NCI-H1436 treated with DMSO at 0.1 percent for 48 hours (cell line): ENCODE data around the gene PEAK3.

ENCODE experiments used
- DNase-seq: peaks from one replicate; lab custom pipeline; 2025; lab: John Stamatoyannopoulos, UW

Gene PEAK3

DNA sequence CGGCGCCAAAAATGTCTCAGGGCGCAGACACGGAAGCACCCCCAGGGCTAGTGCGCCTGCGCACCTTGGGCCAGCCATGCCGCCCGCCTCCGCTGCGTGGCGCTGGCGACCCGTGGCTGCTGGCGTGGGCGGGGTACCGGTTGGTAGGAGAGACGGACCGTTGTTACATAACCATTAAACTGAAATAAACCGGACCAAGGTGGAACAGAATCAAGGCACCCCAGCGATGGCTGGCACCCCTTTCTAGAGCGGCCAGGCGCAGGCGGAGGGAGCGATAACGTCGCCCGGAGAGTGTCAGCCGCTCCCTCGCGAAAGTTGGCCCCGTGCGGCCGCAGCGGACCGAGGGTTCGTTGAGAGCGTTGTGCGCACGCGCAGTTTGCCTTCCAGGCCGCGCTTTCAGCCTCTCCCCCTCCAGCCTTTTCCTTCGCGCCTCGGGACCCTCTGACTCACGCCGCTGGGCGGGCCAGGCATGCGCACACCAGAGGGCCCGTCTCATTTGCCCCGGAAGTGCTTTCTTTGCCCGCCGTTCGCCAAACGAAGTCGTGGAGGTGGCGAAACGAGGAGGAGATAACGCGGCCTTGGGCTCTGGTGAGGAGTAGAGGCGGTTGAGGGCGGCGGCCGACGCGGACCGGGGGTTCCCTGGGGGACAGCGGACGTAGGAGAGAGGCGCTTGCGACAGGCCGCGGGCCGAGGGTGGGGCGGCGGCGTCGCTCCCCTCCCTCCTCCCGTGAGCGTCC, 45.5 kb downstream of the PEAK3 start, which contains the start of the genes PLEKHJ1 and SF3A2:
Gene PLEKHJ1 (minus strand): TSS at position 16 of the 737 bp plus-strand sequence. CDS start 81 bp downstream, outside the sequence.
Gene SF3A2 (plus strand): TSS at position 511 of the 737 bp plus-strand sequence. CDS start 6,595 bp downstream, outside the sequence.
- DNase-seq, result peak; percentile 83

DNA sequence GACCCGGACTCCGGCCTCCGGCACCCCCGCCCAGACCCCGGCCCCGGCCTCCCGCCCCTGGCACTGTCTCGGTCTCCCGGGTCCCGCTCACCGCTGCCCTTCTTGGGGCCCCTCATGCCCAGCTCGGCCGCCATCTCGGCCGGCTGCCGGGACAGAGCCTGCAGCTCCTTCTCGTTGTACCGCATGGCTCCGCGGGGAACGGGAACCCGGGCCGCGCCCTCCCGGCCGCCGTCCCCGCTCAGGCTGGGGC, 46.0 kb downstream of the PEAK3 start:
- DNase-seq, result no peak

DNA sequence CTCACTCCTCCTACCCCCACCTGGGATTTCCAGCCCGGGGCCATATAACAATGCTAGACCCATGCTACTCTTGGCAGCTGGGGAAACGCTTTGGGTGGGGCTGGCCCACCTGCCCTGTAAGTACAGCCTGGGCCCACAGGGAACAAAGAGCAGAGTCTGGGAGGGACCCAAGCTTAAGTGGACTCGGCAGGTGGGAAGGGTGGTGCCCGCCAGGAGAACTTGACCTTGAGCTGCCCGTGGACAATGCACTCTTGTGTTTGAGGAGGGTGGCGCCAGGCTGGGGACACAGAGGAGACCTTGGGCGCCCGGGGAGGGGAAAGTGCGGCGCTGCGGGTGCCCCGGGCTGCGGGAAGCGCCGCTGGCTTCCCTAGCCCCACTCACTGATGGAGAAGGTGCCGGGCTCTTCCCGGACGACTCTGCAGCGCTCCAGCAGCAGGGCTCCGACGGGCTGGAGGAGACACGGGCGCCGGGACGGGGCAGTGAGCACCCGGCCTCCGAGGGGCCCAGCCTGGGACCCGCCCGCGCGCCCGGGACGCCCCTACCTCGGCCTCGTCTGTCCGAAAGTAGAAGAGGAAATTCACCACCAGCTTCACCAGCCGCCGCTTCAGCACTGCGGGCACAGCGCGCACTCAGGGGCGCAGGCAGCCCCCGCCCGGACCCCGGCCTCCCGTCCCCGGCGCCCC, 46.5 kb downstream of the PEAK3 start:
- DNase-seq, result peak; percentile 8

DNA sequence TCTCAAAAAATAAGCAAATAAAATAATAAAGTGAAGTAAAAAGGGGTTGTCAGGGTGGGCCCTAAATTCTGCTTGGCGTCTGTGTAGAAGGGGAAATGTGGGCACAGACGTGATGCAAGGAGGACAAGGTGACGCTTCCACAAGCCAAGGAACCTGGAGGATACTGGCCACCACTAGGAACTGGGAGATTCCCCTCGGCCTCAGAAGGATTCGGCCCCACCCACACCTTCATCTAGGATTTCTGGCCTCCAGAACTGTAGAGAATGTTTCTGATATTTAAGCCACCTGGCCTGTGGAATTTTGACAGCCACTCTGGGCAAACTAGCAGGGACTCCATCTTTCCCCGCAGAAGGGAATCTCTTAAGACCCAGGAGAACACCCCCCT, 47.0 kb downstream of the PEAK3 start:
- no peak for DNase-seq

DNA sequence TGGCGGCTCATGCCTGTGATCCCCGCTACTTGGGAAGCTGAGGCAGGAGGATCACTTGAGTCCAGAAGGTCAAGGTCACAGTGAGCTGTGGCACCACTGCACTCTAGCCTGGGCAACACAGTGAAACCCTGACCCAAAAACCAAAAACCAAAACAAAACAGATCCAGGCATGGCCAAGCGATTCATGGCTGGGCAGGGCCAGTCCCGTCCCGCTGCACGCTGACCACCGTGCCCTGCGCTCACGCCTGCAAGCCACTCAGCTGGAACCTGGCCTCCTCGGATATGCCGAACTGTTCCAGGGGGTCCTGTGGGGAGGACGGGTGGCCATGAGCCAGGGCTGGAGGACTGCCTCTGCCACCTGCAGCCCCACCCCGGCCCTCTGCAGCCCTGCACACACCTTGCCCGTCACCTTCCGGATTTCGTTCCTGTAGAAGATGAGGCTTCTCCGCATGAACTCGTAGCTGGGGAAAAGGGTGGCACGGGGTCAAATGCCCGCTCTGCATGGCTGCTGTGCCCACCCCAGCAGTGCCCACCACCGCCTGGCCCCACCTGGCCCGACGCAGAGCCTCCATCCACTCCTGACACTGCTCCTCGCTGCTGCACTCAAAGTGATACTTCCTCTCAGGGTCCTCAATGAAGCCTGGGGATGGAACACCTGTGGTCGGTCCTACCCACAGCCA, 48.2 kb downstream of the PEAK3 start:
- DNase-seq, result no peak

DNA sequence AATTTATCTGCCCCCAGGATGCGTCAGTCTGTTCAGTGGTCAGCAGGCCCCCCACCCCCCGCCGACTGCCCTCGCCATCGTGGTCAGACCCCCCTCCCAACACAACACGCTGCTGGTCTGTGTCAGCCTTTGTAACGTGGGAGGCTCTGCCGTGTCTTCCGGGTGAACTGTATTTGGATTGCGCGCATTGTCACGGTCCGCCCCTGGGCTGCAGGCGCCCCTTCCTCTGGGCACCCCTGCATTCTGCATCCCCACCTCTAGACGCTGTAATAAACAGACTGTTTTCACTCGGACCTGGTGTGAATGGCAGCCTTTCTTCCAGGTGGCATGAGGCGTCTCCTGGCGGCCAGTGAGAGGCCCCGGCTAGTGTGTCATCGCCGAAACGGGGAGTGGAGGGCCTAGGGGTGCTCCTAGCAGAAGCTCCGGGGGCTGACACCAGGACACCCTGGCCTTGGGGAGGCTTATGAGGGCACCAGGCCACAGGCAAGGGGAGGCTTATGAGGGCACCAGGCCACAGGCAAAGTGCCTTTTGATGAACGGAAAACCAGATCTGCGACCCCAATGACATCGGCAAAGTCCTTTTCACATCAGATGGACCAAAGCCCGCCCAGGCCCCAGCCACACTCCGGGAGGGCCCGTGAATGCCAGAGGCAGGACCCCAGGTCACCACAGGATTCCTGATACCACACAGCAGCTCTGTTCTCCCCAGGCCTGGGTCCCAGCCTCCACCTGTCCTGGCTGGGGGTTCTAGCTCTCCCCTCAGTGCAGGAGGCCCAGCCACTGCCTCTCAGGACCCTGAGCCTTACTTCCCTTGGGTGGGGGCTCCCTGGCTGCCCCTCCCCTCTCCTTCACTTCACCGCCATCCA, 49.5 kb downstream of the PEAK3 start:
- no peak for DNase-seq

DNA sequence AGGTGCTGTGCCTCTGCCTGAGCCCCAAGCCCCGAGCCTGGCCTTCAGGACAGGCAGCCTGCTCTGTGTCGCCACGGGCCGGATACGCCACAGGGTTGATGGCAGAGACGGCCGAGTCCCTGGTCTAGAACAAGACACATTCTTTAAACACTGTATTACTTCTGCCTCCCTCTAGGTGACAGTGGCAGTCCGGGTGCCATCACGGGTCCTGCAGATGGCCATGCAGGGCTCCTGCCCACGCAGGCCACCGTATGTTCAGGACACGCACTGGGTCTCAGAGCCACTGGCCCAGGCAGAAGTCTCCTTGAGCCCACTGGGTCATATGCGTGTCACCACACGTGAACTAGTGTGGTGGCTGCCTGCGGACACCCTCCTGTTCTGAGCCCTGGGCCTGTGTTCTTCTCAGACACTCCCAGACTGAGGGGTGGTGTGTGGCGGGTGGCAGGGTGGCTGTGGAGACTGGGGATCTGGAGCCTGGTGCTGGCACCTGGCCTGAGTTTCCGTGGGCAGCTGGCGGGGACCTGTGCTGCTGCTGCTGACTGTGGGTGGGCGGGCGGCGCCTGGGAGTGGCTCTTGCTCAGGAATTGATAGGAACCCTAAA, 50.3 kb downstream of the PEAK3 start:
- no peak for DNase-seq

DNA sequence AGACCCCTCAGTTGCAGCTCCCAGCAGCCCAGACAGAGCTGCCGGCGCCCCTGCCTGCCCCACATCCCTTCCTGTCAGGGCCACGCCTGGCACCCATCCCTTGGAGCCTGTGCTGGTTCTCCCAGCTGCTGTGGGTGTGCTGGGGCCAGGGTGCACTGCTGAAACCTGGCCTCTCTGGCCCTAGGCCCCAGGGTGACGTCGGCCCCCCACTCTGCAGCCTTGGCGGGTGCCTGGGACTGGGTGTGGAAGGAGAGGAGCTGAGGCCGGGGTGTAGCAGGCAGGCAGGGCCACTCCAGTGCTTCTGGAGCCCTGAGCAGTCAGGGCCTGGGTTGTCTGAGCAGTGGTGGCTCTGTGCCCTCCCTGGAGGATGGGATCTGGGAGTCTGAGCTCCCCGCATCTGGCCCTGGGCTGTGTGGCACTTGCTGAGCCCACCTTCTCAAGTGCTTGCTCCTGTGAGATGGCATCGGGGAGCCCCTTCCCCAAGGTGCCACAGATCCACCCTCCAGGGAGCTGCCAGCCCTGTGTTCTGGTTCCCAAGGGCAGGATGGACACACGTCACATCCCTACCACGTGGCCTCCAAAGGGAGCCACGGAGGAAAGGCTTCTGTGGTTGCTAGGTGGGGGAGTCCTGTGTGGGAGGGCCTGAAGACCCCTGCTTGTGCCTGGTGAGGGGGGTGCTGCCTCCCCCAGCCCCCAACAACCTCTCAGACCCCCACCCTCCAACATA, 51.0 kb downstream of the PEAK3 start:
- no peak for DNase-seq

DNA sequence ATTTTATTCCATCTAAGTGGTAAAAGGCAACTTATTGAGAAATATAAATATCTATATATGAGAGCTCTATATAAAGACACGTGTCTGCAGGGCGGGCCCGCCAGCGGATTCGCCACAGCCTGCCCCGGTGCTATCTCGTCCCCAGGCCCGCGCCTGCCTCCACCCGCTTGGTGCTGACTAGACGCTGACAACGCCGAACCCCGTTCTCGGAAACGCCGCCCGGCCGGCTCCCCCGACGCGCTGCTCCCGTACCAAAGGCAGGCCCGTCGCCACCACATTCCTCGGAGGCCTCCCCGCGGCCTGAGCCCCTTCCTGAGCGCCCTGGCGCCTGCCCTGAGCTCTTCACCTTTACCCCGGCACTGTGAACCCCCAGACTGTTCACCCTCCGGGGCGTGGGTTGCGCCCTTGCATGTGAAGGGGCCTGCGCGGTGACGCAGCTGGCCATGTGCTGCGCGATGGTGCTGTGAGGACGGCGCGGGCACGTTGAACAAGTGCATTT, 51.9 kb downstream of the PEAK3 start:
- DNase-seq, result no peak

DNA sequence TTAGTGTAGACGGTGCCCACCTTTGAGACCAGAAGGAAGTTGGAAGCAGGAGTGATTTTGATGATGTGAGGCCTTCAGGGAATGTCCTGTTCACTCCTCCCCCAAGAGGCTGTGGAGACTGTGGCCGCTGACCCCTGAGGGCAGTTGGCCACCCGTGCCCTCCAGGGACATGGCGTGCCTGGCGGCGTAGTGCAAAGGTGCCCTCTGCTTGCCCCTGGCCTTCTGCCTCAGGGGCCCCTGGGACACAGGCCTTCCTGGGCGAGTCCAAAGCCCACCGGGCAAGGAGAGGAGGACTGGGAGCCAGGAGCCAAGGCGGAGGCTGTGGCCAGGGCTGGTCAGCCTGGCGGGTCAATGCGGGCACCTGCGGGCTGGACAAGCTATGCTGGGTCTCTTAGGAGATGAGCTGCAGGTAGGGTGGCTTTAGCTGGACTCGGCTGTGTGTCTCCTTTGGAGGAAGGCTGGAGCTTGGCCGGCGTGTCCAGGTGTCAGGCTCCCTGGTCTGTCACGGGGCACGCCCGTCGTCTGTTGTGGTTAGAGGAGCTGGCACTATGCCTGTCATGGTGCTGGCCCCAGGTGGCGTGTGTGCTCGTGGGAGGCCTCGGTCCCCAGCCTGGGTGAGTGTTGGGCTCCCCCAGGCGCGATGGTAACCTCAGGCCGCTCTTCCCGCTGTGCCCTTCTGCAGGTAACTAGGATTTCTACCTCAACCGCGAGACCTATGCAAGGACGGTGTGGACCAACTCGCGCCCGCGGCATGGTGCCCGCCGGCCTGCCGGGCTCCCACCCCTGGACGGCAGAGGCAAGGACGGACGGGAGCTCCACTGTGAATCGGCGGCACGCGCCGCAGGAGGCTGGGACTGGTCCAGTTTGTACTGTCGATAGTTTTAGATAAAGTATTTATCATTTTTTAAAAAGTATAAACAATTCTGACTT, 52.6 kb downstream of the PEAK3 start:
- no peak for DNase-seq

DNA sequence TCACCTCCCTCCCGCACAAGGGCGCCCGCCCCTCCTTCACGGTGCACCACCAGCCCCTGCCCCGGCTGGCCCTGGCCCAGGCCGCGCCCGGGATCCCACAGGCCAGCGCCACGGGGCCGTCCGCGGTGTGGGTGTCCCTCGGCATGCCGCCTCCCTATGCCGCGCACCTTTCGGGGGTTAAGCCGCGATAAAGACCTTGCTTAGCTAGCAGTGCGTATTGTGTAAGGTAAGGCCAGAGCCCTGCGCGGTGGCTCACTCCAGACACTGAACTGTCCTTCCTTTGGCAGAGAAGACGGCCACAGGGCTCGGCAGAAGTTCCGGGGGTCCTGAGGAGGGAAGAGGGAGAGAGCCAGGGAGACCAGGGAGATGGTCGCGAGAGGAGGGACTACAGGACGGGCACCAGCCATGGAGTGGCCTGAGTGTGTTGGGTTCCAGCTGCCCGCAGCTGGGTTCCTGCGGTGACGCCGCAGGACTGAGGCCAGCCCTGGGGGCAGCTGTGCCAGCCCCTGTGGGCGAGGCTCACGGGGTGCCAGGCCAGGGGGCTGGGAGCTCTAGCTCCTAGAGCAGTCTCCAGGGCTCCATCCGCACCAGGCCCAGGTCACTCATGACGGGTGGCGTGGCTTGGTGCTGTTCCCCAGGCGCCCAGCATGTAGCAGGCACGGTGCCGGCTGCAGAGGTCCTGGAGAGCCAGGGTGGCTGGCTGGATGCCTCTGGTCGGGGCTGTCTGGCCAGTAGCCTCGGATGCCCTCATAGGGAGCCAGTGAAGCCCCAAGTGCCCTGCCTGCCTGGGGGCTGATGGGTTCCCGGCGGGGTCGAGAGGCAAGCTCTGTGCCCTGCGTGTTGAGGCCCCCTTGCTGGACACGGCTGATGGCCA, 53.6 kb downstream of the PEAK3 start:
- DNase-seq, result no peak

DNA sequence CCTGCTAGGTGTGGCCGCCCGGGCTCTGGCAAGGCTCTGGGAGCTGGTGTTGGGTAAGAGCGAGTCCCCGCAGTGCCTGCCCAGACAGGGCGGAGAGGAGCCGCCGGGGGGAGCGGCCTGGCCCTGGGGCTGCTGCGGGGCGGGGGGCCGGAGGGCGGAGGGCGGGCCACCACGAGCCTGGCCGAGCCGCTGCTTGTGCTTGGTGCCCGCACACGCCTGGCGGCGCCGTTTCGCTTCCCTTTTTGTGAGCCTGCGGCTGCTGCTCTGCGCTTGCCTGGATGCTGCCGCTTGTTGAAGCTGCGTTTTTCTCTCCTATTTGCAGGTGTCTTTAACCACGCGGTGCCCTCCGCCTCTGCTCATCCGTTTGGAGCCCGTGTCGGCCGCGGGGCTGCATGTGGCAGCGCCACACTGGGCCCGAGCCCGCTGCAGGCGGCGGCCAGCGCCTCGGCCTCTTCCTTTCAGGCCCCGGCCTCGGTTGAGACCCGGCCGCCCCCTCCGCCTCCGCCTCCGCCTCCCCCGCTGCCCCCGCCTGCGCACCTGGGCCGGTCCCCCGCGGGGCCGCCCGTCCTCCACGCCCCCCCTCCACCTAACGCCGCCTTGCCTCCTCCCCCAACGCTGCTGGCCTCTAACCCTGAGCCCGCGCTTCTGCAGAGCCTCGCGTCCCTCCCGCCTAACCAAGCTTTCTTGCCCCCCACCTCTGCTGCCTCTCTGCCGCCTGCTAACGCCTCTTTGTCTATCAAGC, 54.4 kb downstream of the PEAK3 start:
- DNase-seq, result no peak

DNA sequence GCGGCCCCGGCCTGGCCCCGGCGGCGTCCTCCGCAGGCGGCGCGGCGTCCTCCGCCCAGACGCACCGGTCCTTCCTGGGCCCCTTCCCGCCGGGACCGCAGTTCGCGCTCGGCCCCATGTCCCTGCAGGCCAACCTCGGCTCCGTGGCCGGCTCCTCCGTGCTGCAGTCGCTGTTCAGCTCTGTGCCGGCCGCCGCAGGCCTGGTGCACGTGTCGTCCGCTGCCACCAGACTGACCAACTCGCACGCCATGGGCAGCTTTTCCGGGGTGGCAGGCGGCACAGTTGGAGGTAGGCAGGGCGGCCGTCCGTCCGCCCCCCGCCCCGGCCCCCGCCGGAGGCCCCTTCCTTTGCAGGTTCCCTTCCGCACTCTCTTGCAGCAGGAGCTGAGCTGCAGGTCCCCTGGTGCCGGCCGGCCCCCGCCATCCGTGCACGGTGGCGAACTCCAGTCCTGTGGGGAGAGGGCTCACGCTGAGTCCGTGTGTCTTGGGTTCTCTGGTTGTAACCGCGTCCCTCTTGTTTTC, 55.1 kb downstream of the PEAK3 start:
- no peak for DNase-seq

DNA sequence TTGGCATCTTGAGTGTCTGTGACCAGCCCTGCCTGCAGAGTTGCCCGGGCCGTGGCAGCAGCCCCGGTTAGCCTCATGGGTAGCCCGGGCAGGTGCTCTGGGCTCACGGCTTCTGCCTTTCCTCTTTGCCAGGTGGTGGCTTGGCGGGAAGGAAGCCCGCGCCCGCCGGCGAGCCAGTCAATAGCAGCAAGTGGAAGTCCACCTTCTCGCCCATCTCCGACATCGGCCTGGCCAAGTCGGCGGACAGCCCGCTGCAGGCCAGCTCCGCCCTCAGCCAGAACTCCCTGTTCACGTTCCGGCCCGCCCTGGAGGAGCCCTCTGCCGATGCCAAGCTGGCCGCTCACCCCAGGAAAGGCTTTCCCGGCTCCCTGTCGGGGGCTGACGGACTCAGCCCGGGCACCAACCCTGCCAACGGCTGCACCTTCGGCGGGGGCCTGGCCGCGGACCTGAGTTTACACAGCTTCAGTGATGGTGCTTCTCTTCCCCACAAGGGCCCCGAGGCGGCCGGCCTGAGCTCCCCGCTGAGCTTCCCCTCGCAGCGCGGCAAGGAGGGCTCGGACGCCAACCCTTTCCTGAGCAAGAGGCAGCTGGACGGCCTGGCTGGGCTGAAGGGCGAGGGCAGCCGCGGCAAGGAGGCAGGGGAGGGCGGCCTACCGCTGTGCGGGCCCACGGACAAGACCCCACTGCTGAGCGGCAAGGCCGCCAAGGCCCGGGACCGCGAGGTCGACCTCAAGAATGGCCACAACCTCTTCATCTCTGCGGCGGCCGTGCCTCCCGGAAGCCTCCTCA, 55.7 kb downstream of the PEAK3 start:
- no peak for DNase-seq

DNA sequence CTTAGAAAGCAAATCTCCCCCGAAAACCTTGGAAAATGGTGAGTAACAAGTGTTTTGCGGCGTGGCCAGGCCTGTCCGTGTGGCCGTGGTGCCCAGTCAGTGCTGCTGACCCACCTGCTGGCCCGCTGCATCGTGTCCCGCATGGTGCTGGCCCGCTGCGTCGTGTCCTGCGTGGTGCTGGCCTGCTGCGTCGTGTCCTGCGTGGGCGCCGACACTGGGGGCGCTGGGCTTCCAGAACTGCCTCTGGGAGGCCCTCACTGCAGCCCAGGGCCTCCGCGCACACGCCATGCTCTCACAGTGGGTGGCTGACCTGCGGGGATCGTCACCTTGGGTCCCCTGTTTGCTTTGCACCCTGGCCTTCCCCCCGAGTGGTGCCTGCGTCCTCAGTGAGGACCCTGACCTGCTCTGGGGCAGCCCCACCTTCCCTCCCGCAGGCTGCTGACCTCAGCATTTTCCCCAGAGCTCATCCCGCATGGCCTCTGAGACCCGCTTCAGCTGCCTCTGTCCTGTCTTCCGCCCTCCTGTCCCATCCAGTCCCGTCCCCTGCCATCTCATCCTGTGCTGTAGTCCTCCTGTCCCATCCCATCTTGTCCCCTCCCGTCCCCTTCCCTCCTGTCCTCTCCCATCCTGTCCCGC, 56.4 kb downstream of the PEAK3 start:
- DNase-seq, result no peak

DNA sequence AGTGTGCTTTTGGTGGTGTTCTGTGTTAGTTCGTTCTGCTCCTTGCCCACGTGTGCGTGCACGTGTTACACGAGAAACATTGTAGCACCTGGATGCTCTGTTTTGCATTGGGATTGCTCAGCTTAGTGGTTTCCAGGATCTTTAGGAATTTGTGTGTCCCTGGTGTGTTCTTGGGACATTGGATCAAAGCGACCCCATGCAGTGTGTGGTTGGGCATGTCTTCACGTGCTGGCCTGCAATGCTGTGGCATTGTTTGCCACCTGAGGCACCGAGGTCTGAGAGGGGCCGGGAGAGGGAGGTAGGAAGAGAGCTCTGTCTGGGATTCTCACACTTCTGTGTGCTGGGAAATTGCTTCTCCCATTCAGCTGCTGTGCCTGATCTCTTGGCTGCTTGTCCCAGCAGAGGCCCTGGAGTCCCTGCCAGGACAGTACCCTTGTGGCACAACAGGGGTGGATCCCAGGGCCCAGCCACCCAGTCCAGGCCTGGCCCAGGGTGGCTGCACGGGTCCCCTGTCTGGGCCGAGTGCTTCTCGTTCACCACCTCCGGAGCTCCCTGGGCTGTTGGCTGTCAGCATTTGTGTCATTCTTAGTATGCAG, 57.1 kb downstream of the PEAK3 start:
- DNase-seq, result no peak
